Thyroid gland (tissue), 4 donors: ENCODE results near the gene ZNF543.

Experiments
- POLR2A ChIP-seq, 2 donors: fragments of 450-650 bp; IDR thresholded peaks; one replicate each; pipeline ENCODE4 v1.6.1; 2017; ENCODE audit warnings: antibody characterized with exemption in 2 of 2, mild to moderate bottlenecking in 2 of 2, moderate library complexity in 1 of 2
- TF ChIP-seq, protein P1 (sequence below), 6 experiments: fragments of 200-600 bp in 3 of 6; fragments of 450-650 bp in 3 of 6; sonication (generic) in 3 of 6; IDR thresholded peaks; one replicate each; pipeline ENCODE4 v1.5.1; 2016 to 2019; ENCODE audit warnings: antibody characterized with exemption in 6 of 6, mild to moderate bottlenecking in 2 of 6, inconsistent platforms in 1 of 6, moderate library complexity in 1 of 6

DNA sequence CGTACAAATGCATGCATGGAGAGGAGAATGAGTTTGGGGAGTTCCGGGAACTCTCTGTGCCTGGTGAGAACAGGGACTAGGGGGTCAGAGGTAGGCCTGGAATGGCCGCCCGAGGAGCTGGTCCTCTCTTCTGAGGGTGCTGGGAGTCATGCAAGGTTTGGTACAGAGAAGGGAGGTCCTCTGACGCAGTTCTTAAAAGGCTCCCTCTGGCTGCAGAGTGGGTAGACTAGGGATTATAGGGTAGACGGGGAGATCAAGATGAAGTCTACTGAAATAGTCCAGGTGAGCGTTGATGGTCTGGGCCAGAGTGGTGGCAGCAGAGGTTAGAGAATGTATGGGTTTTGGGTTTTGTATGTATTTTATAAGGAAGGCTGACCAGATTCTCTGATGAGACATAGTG, 31.6 kb downstream of the ZNF543 start:
- TF ChIP-seq, protein P1, sequence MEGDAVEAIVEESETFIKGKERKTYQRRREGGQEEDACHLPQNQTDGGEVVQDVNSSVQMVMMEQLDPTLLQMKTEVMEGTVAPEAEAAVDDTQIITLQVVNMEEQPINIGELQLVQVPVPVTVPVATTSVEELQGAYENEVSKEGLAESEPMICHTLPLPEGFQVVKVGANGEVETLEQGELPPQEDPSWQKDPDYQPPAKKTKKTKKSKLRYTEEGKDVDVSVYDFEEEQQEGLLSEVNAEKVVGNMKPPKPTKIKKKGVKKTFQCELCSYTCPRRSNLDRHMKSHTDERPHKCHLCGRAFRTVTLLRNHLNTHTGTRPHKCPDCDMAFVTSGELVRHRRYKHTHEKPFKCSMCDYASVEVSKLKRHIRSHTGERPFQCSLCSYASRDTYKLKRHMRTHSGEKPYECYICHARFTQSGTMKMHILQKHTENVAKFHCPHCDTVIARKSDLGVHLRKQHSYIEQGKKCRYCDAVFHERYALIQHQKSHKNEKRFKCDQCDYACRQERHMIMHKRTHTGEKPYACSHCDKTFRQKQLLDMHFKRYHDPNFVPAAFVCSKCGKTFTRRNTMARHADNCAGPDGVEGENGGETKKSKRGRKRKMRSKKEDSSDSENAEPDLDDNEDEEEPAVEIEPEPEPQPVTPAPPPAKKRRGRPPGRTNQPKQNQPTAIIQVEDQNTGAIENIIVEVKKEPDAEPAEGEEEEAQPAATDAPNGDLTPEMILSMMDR (IDR thresholded peaks at IDR 0.05) = no peak
- no peak for TF ChIP-seq POLR2A (IDR thresholded peaks at IDR 0.05)
